Bronchial epithelial cell (primary cell): ENCODE data around the gene EML6. TPM values are rescaled to one million over a fixed set of nuclear protein-coding genes. Genes with fewer than 3 reads are reported as not detected.
A peak's percentile ranks its signal among the peaks of the same experiment; 100 is the strongest.

Source experiments
- DNase-seq: peaks from one replicate; pipeline ENCODE4 v3.0.0-alpha.2; 2010; ENCODE audit warnings: low read depth
- FAIRE-seq: peaks from 2 replicates; lab custom pipeline; 2011; peaks lifted over from hg19 to GRCh38; lab: Jason Lieb, UNC
- H3K27me3 ChIP-seq: 2 replicates; pipeline ENCODE4 v1.5.1; 2011; ENCODE audit warnings: low read length; ENCODE audit not compliant: control insufficient read depth, insufficient read depth
- H3K36me3 ChIP-seq: 2 replicates; pipeline ENCODE4 v1.5.1; 2011; ENCODE audit warnings: low read length; ENCODE audit not compliant: control insufficient read depth, insufficient read depth
- H3K4me3 ChIP-seq: 2 replicates; pipeline ENCODE4 v1.5.1; 2011; ENCODE audit warnings: mild to moderate bottlenecking, low read depth, low read length, control low read depth
- total RNA-seq: library from RNA; depleted of rRNA; stranded (reverse); fragments of >200 nt; gene quantifications from 2 replicates; pipeline ENCODE4 v1.2.1, GENCODE V29; 2014
- TF ChIP-seq, protein P1 (sequence below): IDR thresholded peaks from 2 replicates; pipeline ENCODE4 v1.5.1; 2011; ENCODE audit warnings: mild to moderate bottlenecking, moderate library complexity, low read length, control low read depth, inconsistent platforms; ENCODE audit not compliant: insufficient read depth, severe bottlenecking

Gene EML6
- total RNA-seq, 1 donor from 2014 or later = 0.53 TPM

DNA sequence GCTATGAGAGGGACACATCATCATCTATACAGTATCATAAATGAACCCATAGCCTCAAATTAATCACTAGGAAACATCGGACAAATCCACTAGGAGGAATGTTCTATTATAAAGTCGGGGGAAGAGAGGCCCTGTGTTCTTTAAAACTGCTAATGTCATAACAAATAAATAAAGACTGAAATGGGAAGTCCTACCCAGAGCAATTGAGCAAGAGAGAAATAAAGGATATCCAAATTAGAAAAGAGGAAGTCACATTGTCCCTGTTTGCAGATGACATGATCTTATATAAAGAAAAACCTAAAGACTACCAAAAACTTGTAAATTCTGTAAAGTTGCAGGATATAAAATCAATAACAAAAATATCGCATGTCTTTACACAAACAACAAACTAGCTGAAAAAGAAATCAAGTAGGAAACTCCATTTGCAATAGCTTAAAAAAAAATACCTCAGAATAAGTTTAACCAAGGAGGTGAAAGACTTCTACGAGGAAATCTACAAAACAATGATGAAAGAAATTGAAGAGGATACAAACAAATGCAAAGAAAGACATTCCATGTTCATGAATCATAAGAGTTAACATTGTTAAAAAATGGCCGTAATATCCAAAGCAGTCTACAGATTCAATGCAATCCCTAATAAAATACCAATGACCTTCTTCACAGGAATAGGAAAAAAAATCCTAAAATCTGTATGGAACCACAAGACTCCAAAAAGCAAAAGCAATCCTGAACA is 296.2 kb downstream of the EML6 start:
- Histone ChIP-seq H3K27me3 (no peaks in the 10 kb centered on the region), H3K4me3 (no peak overlapping the region), H3K36me3 (peaks cover 2% of the 10 kb centered on the region)
- FAIRE-seq = no peak
- TF ChIP-seq, protein P1, sequence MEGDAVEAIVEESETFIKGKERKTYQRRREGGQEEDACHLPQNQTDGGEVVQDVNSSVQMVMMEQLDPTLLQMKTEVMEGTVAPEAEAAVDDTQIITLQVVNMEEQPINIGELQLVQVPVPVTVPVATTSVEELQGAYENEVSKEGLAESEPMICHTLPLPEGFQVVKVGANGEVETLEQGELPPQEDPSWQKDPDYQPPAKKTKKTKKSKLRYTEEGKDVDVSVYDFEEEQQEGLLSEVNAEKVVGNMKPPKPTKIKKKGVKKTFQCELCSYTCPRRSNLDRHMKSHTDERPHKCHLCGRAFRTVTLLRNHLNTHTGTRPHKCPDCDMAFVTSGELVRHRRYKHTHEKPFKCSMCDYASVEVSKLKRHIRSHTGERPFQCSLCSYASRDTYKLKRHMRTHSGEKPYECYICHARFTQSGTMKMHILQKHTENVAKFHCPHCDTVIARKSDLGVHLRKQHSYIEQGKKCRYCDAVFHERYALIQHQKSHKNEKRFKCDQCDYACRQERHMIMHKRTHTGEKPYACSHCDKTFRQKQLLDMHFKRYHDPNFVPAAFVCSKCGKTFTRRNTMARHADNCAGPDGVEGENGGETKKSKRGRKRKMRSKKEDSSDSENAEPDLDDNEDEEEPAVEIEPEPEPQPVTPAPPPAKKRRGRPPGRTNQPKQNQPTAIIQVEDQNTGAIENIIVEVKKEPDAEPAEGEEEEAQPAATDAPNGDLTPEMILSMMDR = no peak
- peak; percentile 42 for DNase-seq
